GM19463 (cell line): ENCODE results near the gene CLDN5.
A peak's percentile ranks its signal among the peaks of the same experiment; 100 is the strongest.

Experiments
- ATAC-seq: cut with Tn5 transposase; IDR thresholded peaks from one replicate; pipeline ENCODE4 v1.9.1; 2021; ENCODE audit warnings: mild to moderate bottlenecking, moderate library complexity; ENCODE audit not compliant: unreplicated experiment

Gene CLDN5

DNA sequence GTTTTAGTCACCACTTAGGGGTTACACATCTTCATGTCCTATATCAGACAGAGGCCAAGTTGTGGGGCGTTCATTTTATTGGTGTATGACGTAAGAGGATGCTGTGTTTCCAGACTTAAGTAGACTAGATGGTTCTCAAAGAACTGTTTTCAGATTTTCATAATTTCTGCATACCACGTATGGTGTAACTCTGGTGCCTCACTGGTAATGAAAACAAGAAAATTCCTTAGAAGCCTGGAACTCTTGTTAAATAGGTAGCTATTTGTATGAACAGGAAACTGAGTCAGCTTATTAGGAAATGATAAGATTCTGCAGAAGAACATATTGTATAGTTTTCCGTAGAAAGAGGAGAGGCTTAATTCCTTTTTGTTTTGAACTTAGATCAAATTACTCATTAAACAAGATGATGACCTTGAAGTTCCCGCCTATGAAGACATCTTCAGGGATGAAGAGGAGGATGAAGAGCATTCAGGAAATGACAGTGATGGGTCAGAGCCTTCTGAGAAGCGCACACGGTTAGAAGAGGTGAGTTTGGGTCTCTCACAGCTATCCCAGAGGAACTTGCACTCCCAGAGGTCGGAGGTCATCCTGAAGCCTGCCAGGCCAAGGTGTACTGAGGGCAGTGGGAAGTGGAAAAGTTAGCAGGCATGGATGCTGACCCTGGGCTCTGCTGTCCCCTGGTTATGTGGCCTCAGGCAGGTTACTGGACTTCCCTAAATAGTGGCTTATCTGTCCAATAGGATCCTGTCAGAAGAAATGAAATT, 40.5 kb downstream of the CLDN5 start:
- ATAC-seq, result no peak

DNA sequence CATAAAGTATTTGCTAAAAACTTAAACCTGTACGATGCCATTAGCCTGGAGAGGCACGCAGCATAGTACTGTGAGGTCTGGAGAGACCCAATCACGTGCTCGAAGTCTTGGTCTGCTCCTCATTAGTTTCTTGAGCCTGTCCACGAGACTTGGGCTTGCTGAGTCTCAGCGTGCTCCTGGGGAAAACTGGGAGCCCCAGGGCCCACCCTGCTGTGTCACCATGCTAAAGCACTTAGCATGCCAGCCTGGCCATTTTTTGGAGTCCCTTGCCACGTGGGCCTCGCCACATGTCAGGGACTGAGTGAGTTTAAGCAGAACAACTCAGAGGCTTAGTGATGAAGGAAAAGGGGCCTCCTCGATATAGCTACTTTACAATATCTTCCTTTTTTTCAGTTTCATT, 41.9 kb downstream of the CLDN5 start:
- no peak for ATAC-seq

DNA sequence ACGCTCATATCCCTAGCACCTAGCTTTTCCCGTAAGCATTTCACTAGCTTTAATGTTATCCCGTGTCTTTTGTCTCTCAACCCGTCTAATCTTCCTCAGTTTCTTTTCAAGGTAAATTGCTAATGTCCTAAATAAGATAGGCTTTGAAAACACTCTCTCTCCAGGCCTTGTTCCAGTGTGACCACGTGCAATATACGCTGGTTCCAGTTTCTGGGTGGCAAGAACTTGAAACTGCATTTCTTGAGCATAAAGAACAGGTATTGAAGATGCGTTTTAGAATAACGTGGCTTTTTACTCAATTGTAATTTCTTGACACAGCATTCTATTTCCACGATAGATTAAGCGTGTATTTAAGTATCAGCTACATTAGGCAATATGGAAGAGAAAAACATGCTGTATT, 43.4 kb downstream of the CLDN5 start:
- no peak for ATAC-seq

DNA sequence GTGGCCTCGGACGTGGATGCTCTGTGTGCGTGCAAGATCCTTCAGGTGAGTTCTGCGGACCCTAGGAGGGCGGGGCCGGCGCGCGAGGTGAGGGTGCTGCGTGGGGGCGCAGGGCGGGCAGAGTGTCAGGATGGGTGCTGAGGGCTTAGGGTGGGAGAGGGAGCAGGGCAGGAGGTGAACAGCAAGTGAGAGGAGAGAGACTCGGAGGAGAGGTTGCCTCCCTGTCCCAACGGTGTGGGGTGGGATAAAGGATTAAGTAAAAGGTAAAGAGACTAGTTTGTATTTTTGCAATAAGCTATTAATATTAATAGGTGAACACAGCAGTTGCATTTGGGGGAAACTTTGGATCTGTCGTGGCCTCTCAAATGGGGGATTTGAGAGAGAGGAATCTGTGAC, 44.0 kb downstream of the CLDN5 start:
- ATAC-seq, result no peak

DNA sequence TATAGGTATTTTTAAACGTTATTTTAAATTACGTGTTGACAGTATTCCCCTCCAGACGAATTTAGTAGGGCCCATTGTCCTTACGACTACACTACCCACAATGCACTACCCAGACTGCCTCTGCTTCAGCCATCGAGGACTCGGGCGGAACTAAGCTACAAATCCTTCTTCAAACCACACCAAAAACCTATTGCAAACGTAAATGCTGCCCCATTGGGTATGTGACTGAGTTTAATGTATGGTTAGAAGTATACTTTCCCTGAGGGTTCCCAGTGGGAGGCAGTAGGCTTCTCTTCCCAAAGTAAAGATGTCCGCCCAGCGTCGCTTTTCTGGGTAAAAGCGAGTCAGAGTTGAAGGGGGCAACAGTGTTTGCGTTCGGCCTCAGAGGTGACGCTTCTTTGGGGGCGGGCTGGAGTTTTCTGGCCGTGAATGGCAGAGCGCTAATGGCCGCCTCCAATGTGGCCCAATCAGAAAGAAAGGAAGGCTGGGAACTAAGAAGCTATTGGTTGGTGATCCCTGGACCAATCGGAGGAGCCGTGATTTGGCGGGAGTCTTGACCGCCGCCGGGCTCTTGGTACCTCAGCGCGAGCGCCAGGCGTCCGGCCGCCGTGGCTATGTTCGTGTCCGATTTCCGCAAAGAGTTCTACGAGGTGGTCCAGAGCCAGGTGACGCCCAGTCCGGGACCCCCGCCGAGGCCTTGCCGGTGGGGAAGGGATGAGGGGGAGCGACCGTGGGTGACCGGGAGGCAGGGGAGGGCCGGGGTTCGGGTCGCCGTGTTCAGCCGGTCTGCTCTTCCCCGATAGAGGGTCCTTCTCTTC, 44.6 kb downstream of the CLDN5 start, which contains the start of gene CDC45:
CDC45 (plus strand) TSS at position 566 of the 818 bp plus-strand sequence; CDS start at position 615, 49 bp downstream.
- ATAC-seq, result peak; percentile 80

DNA sequence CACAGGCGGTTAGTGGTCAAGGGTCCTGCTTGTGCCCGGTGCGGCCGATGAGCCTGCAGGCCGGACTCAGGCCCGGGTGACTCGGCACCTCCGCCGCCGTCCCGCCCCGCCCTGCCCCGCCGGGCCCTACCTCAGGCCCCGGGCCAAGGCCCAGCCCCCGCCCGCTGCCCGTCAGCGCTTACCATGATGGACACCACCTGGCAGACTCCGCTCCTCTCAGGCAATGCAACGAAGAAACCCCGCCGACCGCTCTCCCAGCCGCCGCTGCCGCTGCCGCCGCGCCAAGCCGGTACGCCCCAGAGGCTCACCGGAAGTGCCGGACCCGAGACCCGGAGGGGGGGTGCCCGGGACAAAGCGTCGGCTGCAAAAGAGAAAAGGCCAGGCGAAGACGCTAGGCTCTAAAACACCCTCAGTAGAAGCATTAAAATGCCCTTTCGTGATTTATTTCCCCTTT, 45.3 kb downstream of the CLDN5 start, which contains the start of gene UFD1:
UFD1 (minus strand) TSS at position 293 of the 454 bp plus-strand sequence; CDS start at position 185, 108 bp downstream.
- ATAC-seq, result peak; percentile 46

DNA sequence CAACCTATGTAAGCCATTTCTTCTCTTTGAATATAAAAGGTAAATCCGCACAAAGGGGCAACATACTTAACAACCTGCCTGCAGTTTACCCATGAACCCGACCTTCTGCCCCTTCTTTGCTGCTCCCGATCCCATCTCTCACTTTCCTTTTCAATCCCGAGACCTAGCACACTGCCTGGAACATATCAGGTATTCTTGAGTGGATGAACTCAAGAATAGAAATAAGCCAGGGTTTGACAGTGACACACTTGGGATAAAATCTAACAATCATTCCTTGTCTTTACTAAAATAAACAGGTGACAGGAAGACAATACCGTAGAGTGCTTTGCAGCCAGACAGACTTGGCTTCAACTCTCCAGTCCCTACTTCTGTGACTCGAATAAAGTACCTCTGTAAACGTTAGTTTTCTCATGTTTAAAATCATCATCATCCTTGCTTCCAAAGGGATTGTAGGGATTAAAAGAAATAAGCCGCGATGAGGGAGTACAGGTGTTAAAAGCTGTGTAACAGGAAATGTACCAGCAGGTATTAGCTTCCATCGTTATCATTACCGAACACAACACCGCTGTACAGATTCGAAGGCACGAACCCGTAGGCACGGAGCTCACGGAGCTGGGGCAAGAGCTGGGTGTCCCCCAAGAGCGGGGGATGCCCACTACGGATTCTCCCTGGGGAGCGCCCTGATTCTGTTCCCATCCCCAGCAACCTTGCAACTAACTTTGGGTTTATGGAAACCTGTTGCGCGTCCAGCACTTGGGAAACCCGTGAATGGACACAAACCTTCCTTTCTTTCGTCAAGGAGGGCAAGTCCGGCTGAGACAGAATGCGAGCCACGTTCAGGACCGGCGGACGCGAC, 45.9 kb downstream of the CLDN5 start:
- ATAC-seq, result no peak

DNA sequence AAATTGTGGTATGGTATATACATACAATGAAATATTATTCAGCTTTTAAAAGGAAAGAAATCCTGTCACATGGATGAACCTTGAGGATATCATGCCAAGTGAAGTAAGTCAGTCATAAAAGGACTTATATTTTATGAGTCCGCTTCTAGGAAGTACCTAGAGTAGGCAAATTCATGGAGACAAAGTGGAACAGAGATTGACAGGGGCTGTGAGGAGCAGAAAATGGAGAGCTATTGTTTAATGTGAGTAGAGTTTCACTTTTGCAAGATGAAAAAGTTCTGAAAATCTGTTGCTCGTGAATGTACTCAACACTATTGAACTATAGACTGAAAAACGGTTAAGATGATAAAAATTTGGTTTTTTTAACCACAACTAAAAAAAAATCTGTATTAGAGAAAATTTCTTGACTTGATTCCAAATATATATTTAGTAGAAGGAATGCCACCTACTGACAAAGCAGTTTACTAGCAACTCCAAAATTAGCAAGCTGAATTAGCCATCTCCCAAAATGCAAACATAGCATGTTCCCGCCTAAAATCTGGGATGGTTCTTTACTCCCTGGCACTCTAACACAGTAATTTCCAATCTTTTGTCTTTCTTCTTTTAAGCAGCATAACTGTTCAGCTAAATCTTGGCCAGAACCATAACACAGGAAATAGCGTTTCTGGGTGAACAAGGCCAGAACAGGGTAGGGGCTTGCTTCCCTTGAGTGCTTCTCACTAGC, 46.7 kb downstream of the CLDN5 start:
- ATAC-seq, result no peak

DNA sequence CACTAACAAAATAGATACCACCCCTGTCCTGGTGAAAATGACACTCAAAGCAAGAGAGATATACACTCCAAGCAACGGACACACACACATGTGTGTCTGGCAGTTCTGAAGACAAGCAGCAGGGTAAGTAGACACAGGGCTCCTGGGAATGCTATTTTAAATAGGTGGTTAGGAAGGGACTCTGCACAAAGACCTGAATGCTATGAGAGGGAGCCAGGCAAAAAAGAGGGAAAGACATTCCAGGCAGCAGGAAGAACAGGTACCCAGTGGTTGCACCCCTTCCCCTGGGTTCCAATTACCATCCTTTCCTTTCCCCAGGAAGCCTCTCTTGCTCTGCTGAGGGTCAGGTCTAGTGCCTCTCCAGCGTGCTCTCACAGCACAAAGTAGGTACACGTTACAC, 48.2 kb downstream of the CLDN5 start:
- no peak for ATAC-seq

DNA sequence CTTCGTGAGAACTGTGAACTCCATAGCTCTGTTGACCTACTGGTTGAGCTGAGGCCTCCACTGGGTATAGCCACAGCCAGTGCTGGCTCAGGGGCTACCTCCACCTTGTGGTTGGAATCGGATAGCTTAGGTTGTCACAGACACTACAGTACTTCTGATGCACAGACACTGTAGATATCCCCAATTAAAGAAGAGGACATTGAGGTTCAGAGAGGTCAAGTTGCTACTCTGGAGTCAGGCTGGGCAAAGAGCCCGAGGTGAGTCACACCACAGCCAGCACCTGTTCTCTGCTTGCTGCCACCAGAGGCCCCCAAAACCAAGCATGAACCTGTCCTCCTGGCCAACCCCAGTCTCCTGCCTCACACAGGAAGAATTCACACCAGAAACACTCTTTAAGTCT, 50.6 kb downstream of the CLDN5 start:
- no peak for ATAC-seq
